Measurements from ENCODE around the gene TMEM190.
"Not testable (repeated sequence)": the region's sequence is repeated elsewhere in the genome, so short reads cannot be mapped to it uniquely, and the experiment has no call there.

Gene TMEM190

DNA sequence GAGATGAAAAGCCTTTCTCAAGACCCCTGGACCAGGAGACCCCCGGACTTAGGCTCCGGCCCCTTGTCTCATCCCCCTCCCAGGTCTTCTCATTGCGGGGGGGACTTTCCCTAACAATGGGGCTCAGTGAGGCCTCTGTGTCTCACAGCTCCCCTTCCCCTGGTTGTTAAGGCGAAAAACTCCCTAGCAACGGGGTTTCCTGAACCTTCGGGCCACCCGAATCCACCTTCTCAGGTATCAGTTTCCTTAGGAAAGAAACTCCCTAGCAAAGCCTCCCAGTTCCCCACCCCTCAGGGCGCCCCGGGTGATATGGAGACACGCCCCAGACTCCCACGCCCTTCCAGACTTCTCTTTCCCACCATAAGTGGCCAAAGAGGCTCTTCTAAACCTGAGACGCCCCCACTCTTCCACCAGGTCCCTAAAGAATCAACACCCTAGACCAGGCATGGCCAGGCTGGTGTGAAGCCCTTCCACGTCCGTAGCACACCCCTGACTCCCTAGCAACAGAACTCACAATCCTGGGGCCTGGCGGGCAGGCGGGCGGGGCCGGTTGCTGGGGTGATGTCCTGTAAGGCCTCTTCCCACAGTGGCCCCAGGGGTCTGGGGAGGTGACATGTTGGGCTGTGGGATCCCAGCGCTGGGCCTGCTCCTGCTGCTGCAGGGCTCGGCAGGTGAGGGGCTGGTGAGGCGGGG is at the start of gene TMEM190:
Gene TMEM190 (plus strand): TSS at position 586 of the 693 bp plus-strand sequence. CDS start 28 bp downstream, at position 614.
- Histone ChIP-seq H3K36me3 (ENCODE audit: control insufficient read depth, insufficient read depth, low read length) (no peaks in the 10 kb centered on the region), H3K27me3 (ENCODE audit: control insufficient read depth, insufficient read depth, low read length) (peaks cover 19% of the 10 kb centered on the region), H3K4me3 (ENCODE audit: low read length) (no peak within 1 kb of the TSS), H3K9ac (ENCODE audit: low read length) (no peak within 1 kb of the TSS), H3K4me1 (ENCODE audit: control insufficient read depth, insufficient read depth, low read length) (no peaks in the 10 kb centered on the region), H3K27ac (ENCODE audit: low read depth, low read length) (no peak within 1 kb of the TSS)

DNA sequence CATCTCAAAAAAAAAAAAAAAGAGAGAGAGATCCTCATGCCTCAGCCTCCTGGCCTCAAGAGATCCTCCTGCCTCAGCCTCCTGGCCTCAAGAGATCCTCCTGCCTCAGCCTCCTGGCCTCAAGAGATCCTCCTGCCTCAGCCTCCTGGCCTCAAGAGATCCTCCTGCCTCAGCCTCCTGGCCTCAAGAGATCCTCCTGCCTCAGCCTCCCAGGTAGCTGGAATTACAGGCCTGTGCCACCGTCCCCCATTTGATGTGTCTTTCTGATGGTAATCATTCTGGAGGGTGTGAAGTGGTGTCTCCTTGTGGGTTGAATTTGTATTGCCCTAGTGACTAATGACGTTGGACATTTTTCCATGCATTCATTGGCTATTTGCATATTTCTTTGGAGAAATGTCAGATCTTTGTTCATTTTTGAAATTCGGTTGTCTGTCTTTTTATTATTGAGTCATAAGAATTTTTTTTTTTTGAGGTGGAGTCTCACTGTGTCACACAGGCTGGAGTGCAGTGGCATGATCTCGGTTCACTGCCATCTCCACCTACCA is 47.8 kb upstream of the TMEM190 start:
- not testable (repeated sequence) for H3K9ac ChIP-seq (ENCODE audit: low read length); H3K27ac ChIP-seq (ENCODE audit: low read depth, low read length); H3K27me3 ChIP-seq (ENCODE audit: control insufficient read depth, insufficient read depth, low read length); H3K4me1 ChIP-seq (ENCODE audit: control insufficient read depth, insufficient read depth, low read length); H3K4me3 ChIP-seq (ENCODE audit: low read length); H3K36me3 ChIP-seq (ENCODE audit: control insufficient read depth, insufficient read depth, low read length)

DNA sequence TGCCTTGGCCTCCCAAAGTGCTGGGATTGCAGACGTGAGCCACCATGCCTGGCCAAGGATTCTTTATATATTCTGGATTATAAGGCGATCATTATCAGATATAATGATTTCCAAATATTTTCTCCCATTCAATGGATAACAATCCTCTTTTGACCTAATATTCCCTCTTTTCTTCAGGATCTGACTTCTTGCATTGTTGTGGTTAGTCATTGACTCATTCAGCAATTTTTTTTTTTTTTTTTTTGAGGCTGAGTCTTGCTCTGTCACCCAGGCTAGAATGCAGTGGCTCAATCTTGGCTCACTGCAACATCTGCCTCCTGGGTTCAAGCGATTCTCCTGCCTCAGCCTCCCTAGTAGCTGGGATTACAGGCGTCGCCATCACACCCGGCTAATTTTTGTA is 46.8 kb upstream of the TMEM190 start:
- not testable (repeated sequence) for H3K36me3 ChIP-seq (ENCODE audit: control insufficient read depth, insufficient read depth, low read length); H3K27ac ChIP-seq (ENCODE audit: low read depth, low read length); H3K9ac ChIP-seq (ENCODE audit: low read length); H3K27me3 ChIP-seq (ENCODE audit: control insufficient read depth, insufficient read depth, low read length); H3K4me3 ChIP-seq (ENCODE audit: low read length); H3K4me1 ChIP-seq (ENCODE audit: control insufficient read depth, insufficient read depth, low read length)

DNA sequence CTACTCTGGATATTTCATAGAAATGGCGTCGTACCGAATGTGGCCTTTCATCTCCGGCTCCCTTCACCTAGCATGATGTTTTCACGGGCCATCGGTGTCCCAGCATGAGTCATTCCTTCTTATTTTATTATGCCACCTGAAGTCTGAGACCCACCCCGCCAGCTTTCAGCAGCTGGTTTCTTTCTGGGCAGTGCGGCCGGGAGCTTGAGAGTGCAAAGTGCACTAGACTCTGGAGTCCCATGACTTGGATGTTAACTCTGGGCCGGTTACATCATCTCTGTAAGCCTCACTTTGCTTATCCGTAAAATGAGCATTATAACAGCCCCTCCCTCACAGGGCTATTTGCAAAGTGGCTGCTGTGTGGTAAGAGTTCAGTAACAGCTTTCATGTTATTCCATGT is 42.8 kb upstream of the TMEM190 start:
- Histone ChIP-seq H3K27me3 (ENCODE audit: control insufficient read depth, insufficient read depth, low read length) (no peaks in the 10 kb centered on the region), H3K4me1 (ENCODE audit: control insufficient read depth, insufficient read depth, low read length) (peaks cover 2% of the 10 kb centered on the region), H3K27ac (ENCODE audit: low read depth, low read length) (no peak overlapping the region), H3K4me3 (ENCODE audit: low read length) (no peak overlapping the region), H3K36me3 (ENCODE audit: control insufficient read depth, insufficient read depth, low read length) (no peaks in the 10 kb centered on the region), H3K9ac (ENCODE audit: low read length) (no peak overlapping the region)

DNA sequence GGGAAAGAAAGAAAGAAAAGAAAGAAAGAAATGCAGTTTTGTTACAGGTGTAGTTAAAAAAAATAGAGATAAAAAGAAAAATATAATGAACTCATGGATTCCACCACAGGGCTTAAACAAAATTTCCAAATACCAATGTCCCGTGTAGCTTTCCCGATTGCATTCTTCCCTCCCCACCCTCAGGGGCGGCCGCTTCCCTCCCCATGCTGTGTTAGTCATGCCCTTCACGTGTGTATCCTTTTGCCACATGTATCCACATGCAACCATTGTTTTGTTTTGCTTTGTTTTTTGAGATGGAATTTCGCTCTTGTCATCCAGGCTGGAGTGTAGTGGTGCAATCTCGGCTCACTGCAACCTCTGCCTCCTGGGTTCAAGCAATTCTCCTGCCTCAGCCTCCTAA is 40.5 kb upstream of the TMEM190 start:
- H3K4me1 ChIP-seq (ENCODE audit: control insufficient read depth, insufficient read depth, low read length) = peaks cover 2% of the 10 kb centered on the region
- no peaks in the 10 kb centered on the region for H3K36me3 ChIP-seq (ENCODE audit: control insufficient read depth, insufficient read depth, low read length)
- H3K4me3 ChIP-seq (ENCODE audit: low read length) = no peak overlapping the region
- H3K9ac ChIP-seq (ENCODE audit: low read length) = no peak overlapping the region
- no peak overlapping the region for H3K27ac ChIP-seq (ENCODE audit: low read depth, low read length)
- H3K27me3 ChIP-seq (ENCODE audit: control insufficient read depth, insufficient read depth, low read length) = no peaks in the 10 kb centered on the region

DNA sequence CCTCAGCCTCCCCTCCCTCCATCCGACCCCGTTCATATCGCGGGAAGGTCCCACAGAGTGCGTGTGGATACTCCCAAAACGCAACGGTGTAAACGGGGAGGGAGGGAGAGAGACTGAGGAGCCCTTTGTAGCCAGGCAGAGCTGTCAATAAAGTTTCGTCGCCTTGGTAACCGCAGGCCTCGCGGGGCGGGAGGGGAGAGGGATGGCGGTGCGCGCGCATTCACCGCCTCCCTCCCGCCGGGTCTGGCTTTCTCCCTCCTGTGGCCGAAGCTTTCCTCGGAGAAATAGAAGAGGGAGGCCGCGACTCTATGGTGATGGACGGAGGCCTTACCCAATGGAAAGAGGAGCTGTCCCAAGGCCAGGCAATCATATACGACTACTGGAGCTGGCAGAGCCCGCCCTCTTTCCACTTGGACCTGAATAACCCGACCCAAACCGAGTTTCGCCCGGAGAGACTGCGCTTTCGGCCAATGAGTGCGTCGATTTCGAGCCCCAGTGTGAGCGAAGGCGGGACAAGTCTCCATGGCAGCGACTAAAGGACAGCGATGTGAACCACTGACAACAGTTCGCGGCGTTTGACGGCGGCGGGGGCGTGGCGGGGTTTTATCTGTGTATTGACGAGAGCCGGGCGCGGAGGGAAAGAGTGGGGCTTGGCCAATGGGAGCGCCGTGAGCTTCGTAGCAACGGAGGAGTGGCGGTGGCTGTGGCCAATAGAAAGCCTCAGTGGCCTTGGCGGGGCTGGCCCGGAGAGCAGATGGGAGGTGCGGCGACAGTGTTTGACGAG is 37.3 kb upstream of the TMEM190 start, which contains the start of gene KMT5C:
Gene KMT5C (plus strand): TSS at position 772 of the 784 bp plus-strand sequence. CDS start 2,061 bp downstream, outside the sequence.
- Histone ChIP-seq H3K4me3 (ENCODE audit: low read length) (peak within 1 kb of the TSS; percentile 92), H3K4me1 (ENCODE audit: control insufficient read depth, insufficient read depth, low read length) (peaks cover 2% of the 10 kb centered on the region), H3K9ac (ENCODE audit: low read length) (peak within 1 kb of the TSS; percentile 96), H3K36me3 (ENCODE audit: control insufficient read depth, insufficient read depth, low read length) (peaks cover 10% of the 10 kb centered on the region), H3K27me3 (ENCODE audit: control insufficient read depth, insufficient read depth, low read length) (no peaks in the 10 kb centered on the region), H3K27ac (ENCODE audit: low read depth, low read length) (peak within 1 kb of the TSS; percentile 95)

DNA sequence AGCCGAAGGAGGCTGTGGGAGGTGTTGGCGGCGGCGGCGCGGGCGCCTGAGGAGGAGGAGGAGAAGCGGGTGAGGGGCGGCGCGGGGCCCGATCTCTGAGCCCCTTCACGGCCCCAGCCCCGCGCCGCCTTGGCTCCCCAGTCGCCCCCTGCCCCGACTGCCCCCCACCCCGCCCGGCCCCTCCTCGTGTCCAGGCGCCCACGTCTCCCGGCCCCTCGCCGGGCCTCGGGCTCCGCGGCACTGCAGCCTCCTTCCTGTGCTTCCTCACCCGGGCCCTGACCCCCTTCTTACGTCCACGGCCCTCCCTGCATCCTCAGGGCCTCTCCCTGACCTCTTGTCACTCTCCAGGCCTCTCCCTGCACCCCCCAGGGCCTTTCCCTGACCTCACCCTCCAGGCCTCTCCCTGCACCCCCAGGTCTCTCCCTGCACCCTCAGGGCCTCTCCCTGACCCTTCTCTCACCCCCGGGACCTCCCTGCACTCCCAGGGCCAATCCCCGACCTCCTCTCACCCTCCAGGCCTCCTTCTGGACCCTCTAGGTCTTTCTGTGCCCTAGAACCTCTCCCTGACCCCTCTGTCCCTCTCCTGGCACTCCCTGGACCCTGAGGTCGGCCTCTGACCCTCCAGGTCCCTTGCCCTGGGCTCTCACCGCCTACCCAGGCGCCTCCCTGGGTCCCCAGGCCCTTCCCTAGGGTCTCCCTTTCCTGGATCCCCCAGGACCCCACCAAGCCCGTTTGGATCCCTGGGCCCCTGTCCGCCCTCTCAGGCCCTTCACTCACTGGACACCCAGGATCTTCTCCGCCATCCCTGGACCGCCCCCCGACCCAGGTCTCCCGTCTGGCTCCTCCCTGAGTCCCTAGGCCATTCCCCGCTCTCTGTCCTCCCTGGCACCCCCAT is 36.5 kb upstream of the TMEM190 start:
- Histone ChIP-seq H3K27me3 (ENCODE audit: control insufficient read depth, insufficient read depth, low read length) (no peaks in the 10 kb centered on the region), H3K27ac (ENCODE audit: low read depth, low read length) (peak overlapping the region; percentile 84), H3K36me3 (ENCODE audit: control insufficient read depth, insufficient read depth, low read length) (peaks cover 10% of the 10 kb centered on the region), H3K9ac (ENCODE audit: low read length) (peak overlapping the region; percentile 96), H3K4me3 (ENCODE audit: low read length) (peak overlapping the region; percentile 92), H3K4me1 (ENCODE audit: control insufficient read depth, insufficient read depth, low read length) (peaks cover 2% of the 10 kb centered on the region)

DNA sequence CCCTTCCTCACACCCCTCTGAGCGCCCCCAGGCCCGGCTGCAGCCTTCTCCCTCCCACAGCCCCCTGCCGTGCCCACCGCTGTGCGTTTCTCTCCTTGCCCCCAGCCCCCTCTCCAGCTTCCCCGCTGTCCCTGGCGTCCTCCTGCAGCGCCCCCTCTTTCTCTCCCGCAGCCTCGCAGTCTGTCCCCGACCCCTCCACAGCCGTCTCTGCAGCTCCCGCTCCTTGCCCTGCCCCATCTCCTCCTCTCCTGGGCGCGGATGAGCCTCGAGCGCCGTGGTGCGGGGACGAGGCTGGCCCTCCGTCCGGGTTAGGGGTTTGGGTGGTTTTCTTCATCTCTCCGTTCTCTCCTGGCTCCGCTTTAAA is 35.9 kb upstream of the TMEM190 start:
- Histone ChIP-seq H3K4me1 (ENCODE audit: control insufficient read depth, insufficient read depth, low read length) (peaks cover 2% of the 10 kb centered on the region), H3K27me3 (ENCODE audit: control insufficient read depth, insufficient read depth, low read length) (no peaks in the 10 kb centered on the region), H3K9ac (ENCODE audit: low read length) (peak overlapping the region; percentile 96), H3K4me3 (ENCODE audit: low read length) (peak overlapping the region; percentile 92), H3K36me3 (ENCODE audit: control insufficient read depth, insufficient read depth, low read length) (peaks cover 10% of the 10 kb centered on the region), H3K27ac (ENCODE audit: low read depth, low read length) (no peak overlapping the region)

DNA sequence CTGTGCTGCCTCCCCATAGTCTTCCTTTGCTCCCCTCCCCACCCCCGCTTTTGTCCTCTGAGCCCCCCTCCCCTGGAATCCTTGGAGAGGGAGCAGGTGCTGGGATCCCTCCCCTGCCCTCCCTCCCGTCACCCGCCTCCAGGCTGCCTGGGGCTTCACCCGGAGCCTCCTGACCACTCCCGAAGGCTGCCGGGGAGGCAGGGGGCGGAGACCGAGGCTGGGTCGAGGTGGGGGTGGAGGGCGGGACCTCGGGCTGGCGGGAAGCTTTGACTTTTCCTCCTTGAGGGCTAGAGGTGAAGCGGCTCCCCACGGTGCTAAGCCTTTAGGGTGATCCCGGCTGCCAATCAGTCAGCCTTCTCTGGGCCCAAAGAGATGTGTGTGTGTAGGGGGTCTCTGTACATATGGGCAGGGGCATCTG is 35.4 kb upstream of the TMEM190 start:
- H3K4me3 ChIP-seq (ENCODE audit: low read length) = peak overlapping the region; percentile 92
- peaks cover 2% of the 10 kb centered on the region for H3K4me1 ChIP-seq (ENCODE audit: control insufficient read depth, insufficient read depth, low read length)
- H3K27ac ChIP-seq (ENCODE audit: low read depth, low read length) = no peak overlapping the region
- H3K9ac ChIP-seq (ENCODE audit: low read length) = no peak overlapping the region
- H3K36me3 ChIP-seq (ENCODE audit: control insufficient read depth, insufficient read depth, low read length) = peaks cover 10% of the 10 kb centered on the region
- no peaks in the 10 kb centered on the region for H3K27me3 ChIP-seq (ENCODE audit: control insufficient read depth, insufficient read depth, low read length)

DNA sequence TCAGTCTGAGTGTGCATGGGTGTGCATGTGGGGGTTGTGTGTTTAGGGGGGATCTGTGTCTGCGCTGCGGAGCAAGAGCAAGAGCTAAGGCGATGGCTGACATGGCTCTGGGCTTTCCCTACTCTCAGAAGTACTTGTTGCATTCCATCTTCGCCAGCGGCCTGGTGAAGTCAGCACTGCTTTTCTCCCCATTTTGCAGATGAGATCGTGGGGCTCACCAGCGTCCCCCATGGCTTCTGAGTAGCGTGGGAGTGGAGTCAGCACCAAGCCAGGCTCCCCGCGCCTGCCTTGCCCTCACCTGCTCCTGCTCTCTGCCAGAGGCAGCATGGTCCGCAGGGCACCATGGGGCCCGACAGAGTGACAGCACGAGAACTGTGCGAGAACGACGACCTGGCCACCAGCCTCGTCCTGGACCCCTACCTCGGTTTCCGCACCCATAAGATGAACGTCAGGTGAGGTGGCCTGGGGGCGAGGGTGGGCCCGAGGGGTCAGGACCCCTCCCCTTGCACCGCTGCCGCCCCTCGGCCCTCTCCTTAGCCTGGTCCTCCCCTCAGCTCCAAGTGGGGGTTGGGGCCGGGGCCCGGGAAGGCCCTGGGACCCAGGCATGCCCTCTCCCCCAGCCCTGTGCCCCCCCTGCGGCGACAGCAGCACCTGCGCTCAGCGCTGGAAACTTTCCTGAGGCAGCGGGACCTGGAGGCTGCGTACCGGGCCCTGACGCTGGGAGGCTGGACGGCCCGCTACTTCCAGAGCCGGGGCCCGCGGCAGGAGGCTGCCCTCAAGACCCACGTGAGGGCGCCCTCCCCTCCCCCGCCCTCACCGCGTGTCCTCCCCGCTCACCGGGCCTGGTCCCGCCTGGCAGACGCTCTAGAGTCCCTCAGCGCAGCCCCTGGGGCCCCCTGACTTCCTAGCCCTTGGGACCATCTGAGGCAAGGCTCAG is 34.8 kb upstream of the TMEM190 start:
- Histone ChIP-seq H3K9ac (ENCODE audit: low read length) (no peak overlapping the region), H3K4me3 (ENCODE audit: low read length) (no peak overlapping the region), H3K36me3 (ENCODE audit: control insufficient read depth, insufficient read depth, low read length) (peaks cover 10% of the 10 kb centered on the region), H3K4me1 (ENCODE audit: control insufficient read depth, insufficient read depth, low read length) (peaks cover 2% of the 10 kb centered on the region), H3K27ac (ENCODE audit: low read depth, low read length) (no peak overlapping the region), H3K27me3 (ENCODE audit: control insufficient read depth, insufficient read depth, low read length) (no peaks in the 10 kb centered on the region)

DNA sequence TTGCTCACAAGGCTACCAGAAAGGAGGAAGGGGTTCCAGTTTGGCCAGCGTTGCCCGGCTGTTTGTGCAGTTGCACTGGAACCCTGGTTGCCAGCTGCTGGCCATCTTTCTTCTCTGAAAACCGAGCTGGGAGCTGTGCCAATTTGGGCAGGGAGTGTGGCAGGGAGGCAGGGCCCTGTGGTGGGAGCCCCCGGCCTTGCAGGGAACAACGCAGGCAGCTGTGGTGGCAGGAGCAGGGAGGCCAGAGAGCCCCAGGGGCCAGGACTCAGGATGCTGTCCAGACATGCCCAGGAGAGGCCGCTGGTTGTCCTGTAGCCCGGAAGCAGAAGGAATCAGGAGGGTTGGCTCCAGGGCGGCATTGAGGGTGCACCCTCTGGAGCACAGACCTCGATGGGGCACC is 32.2 kb upstream of the TMEM190 start:
- no peak overlapping the region for H3K9ac ChIP-seq (ENCODE audit: low read length)
- no peaks in the 10 kb centered on the region for H3K4me1 ChIP-seq (ENCODE audit: control insufficient read depth, insufficient read depth, low read length)
- H3K36me3 ChIP-seq (ENCODE audit: control insufficient read depth, insufficient read depth, low read length) = peaks cover 10% of the 10 kb centered on the region
- no peak overlapping the region for H3K27ac ChIP-seq (ENCODE audit: low read depth, low read length)
- no peaks in the 10 kb centered on the region for H3K27me3 ChIP-seq (ENCODE audit: control insufficient read depth, insufficient read depth, low read length)
- H3K4me3 ChIP-seq (ENCODE audit: low read length) = no peak overlapping the region
